ENCODE measurements around the gene GFAP.

The GFAP gene

DNA sequence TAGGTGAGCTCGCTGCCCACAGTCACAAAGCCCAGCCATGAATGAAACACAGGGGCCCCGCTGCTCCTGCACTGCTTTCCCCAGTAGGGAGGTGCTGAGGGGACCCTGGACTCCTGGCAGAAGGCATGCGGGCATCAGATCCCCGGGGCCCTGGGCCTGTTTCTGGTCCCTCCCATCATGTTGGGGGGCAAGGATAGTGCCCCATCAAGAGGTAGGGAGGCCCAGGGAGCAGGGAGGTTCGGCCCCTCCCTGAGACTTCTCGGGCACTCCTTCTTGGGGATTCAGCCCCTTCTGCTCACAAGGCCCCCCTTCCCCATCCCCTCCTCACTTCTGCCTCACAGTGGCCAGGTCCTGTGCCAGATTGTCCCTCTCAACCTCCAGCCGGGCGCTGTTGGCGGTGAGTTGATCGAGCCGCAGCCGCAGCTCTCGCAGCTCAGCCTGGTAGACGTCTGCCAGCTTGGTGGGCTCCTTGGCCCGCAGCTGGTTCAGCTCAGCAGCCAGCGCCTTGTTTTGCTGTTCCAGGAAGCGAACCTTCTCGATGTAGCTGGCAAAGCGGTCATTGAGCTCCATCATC, 515 bp downstream of the GFAP start:
- Histone ChIP-seq H3K36me3 (ENCODE audit: control insufficient read depth, insufficient read depth, low read length) (no peaks in the 10 kb centered on the region), H3K4me1 (ENCODE audit: control insufficient read depth, insufficient read depth, low read length) (peaks cover 10% of the 10 kb centered on the region), H3K27me3 (ENCODE audit: control insufficient read depth, insufficient read depth, low read length, poor library complexity, severe bottlenecking) (peaks cover 36% of the 10 kb centered on the region), H3K27ac (ENCODE audit: insufficient read depth, low read depth, low read length, poor library complexity, severe bottlenecking) (no peak overlapping the region), H3K9me3 (ENCODE audit: control insufficient read depth, low read length) (no peaks in the 10 kb centered on the region), H3K4me3 (ENCODE audit: insufficient read depth, low read depth, low read length) (no peak overlapping the region)
- 87 to 91% methylated on average over 19 of the region's 19 CpGs for WGBS, 2 experiments

DNA sequence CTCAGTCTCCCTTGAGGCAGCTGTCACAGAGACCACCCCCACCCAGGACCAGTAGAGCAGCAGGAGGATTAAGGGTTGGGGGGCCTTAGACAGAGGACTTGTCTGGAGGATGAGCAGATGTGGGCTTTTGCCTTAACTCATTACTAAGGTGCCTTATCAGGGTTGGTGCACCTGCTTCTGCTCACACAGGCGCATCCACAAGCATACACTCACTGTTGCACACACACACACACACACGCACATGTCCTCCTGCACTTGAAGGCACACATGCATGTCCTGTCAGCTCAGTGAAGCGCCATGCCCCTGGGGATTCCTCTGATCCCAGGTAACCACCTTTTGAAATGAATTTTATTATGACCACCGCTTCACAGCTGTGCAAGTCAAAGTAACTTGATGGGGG, 1.2 kb downstream of the GFAP start:
- Histone ChIP-seq H3K9me3 (ENCODE audit: control insufficient read depth, low read length) (no peaks in the 10 kb centered on the region), H3K27me3 (ENCODE audit: control insufficient read depth, insufficient read depth, low read length, poor library complexity, severe bottlenecking) (peaks cover 36% of the 10 kb centered on the region), H3K36me3 (ENCODE audit: control insufficient read depth, insufficient read depth, low read length) (no peaks in the 10 kb centered on the region), H3K4me1 (ENCODE audit: control insufficient read depth, insufficient read depth, low read length) (peaks cover 10% of the 10 kb centered on the region), H3K27ac (ENCODE audit: insufficient read depth, low read depth, low read length, poor library complexity, severe bottlenecking) (no peak overlapping the region), H3K4me3 (ENCODE audit: insufficient read depth, low read depth, low read length) (no peak overlapping the region)
- WGBS, 2 experiments, result 90 to 91% methylated on average over 4 of the region's 4 CpGs

DNA sequence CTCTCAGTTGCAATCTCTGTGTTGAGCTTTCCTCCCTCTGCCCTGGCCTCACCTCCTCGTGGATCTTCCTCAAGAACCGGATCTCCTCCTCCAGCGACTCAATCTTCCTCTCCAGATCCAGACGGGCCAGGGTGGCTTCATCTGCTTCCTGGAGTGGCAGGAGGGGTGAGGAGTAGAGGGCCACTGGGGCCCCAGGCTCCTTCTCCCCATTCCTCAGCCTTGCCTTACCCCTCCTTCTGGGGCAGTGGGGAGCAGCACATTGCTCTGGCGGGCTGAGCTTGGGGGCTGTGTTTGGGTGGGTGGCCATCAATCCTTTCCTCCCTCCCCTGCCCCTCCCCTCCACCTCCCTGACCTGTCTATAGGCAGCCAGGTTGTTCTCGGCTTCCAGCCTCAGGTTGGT, 1.6 kb downstream of the GFAP start:
- 72 to 75% methylated on average over 5 to 6 of the region's 6 CpGs for WGBS, 2 experiments
- no peaks in the 10 kb centered on the region for H3K9me3 ChIP-seq (ENCODE audit: control insufficient read depth, low read length)
- H3K27ac ChIP-seq (ENCODE audit: insufficient read depth, low read depth, low read length, poor library complexity, severe bottlenecking), result no peak overlapping the region
- no peak overlapping the region for H3K4me3 ChIP-seq (ENCODE audit: insufficient read depth, low read depth, low read length)
- H3K27me3 ChIP-seq (ENCODE audit: control insufficient read depth, insufficient read depth, low read length, poor library complexity, severe bottlenecking), result peaks cover 36% of the 10 kb centered on the region
- H3K4me1 ChIP-seq (ENCODE audit: control insufficient read depth, insufficient read depth, low read length), result peaks cover 10% of the 10 kb centered on the region
- H3K36me3 ChIP-seq (ENCODE audit: control insufficient read depth, insufficient read depth, low read length), result no peaks in the 10 kb centered on the region

DNA sequence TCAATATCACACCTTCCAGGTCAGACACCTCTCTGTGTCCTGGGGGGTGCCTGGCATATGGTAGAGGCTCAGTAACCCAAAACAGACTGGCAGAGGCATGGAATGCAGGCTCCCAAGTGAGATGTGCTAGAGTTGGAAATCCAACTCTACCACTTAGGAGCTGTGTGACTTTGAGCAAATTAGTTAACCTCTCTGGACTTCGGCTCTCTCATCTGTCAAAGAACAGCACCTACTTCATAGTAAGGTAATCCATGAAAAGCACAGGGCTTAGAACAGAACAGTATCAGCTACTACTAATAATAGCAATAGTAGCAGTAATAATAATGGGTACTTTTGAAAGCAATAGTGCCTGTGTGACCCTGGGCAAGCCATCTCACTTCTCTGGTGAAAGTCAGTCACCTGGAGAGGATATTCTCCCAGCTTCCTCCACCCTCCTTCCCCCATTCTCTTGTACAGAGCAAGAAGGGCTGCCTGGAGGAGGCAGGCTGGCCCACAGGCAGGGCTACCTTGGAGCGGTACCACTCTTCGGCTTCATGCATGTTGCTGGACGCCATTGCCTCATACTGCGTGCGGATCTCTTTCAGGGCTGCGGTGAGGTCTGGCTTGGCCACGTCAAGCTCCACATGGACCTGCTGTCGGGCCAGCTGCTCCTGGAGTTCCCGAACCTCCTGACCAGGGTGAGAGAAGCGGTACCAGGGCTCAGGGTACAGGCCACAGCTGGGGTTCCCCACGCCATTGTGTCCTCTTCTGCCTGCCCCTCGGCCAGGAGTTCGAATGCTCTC, 2.3 kb downstream of the GFAP start:
- H3K27me3 ChIP-seq (ENCODE audit: control insufficient read depth, insufficient read depth, low read length, poor library complexity, severe bottlenecking), result peaks cover 36% of the 10 kb centered on the region
- no peaks in the 10 kb centered on the region for H3K36me3 ChIP-seq (ENCODE audit: control insufficient read depth, insufficient read depth, low read length)
- no peak overlapping the region for H3K27ac ChIP-seq (ENCODE audit: insufficient read depth, low read depth, low read length, poor library complexity, severe bottlenecking)
- H3K9me3 ChIP-seq (ENCODE audit: control insufficient read depth, low read length), result no peaks in the 10 kb centered on the region
- 88 to 91% methylated on average over 14 of the region's 14 CpGs for WGBS, 2 experiments
- peaks cover 10% of the 10 kb centered on the region for H3K4me1 ChIP-seq (ENCODE audit: control insufficient read depth, insufficient read depth, low read length)
- no peak overlapping the region for H3K4me3 ChIP-seq (ENCODE audit: insufficient read depth, low read depth, low read length)

DNA sequence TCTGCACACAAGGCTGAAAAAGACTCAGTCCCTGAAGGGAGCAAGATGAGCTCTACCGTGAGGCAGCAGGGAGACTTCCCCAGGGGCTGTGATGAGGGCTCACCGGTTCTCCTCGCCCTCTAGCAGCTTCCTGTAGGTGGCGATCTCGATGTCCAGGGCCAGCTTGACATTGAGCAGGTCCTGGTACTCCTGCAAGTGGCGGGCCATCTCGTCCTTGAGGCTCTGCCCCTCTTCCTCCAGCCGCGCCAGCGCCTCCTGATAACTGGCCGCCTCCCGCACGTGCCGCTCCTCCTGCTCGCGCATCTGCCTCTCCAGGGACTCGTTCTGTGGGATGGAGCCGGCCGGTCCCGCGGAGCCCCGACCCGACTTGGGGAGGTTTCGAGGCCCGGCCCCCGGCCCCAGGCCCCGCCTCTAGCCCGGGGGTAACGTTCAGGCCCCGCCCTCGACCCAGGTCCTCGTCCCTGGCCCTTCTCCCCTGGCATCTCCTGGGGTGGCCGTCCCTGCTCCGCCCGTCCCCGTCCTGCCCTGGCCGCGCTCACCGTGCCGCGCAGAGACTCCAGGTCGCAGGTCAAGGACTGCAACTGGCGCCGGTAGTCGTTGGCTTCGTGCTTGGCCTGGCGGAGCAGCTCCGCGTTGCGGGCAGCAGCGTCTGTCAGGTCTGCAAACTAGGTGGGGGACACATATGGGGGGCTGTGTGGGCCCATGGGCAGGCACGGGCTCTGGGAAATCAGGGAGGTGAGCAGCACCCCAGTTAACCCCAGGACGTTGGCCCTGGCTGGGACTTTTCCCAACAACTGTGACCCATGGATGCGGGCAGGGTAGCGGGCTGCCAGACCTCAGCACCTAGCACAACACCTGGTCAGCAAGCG, 3.9 kb downstream of the GFAP start:
- H3K36me3 ChIP-seq (ENCODE audit: control insufficient read depth, insufficient read depth, low read length), result no peaks in the 10 kb centered on the region
- no peaks in the 10 kb centered on the region for H3K9me3 ChIP-seq (ENCODE audit: control insufficient read depth, low read length)
- H3K4me1 ChIP-seq (ENCODE audit: control insufficient read depth, insufficient read depth, low read length), result peaks cover 7% of the 10 kb centered on the region
- WGBS, 2 experiments, result 14 to 15% methylated on average over 56 of the region's 56 CpGs
- peaks cover 36% of the 10 kb centered on the region for H3K27me3 ChIP-seq (ENCODE audit: control insufficient read depth, insufficient read depth, low read length, poor library complexity, severe bottlenecking)
- no peak overlapping the region for H3K27ac ChIP-seq (ENCODE audit: insufficient read depth, low read depth, low read length, poor library complexity, severe bottlenecking)
- peak overlapping the region; percentile 34 for H3K4me3 ChIP-seq (ENCODE audit: insufficient read depth, low read depth, low read length)

DNA sequence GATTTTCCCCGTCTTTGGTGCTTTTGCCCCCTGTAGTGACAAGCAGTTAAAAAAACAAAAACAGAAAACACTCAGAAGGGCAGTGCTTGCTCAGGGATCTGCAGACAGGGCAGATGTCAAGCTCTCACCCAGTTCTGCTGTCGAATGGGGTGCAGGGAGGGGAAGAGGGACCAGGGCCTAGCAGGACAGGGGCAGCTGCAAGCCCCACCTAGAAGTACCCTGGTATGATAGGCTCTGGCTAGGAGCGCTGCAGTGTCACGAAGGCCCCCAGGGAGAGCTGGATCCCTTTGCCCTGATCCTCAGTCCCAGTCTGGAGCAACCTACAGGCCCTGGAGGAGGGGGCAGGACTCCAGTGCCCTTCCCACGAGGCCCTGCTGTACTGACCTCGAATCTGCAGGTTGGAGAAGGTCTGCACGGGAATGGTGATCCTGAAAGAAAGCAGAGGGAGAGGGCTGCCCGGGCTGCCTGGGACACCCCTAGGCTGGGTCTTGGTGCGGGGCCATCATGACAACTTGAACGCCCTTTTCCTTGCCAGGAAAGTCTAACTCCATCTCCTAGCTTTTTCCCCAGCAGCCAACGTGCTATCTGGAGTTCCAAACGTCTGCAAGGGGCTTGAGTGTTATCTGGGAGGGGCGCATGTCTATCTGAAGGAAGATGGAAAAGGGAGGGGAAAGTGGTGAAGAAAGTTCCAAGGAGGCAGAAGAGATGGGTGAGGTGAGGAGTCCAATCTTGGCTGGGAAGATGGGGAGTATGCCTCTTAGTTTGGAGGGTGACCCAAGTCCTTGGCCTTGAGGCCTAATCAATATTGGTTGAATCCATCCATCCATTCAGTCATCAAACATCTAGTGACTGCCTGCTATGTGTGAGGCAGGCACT, 4.8 kb downstream of the GFAP start:
- WGBS, 2 experiments, result 89 to 90% methylated on average over 13 of the region's 13 CpGs
- Histone ChIP-seq H3K4me1 (ENCODE audit: control insufficient read depth, insufficient read depth, low read length) (no peaks in the 10 kb centered on the region), H3K4me3 (ENCODE audit: insufficient read depth, low read depth, low read length) (no peak overlapping the region), H3K9me3 (ENCODE audit: control insufficient read depth, low read length) (no peaks in the 10 kb centered on the region), H3K36me3 (ENCODE audit: control insufficient read depth, insufficient read depth, low read length) (no peaks in the 10 kb centered on the region), H3K27me3 (ENCODE audit: control insufficient read depth, insufficient read depth, low read length, poor library complexity, severe bottlenecking) (peaks cover 36% of the 10 kb centered on the region), H3K27ac (ENCODE audit: insufficient read depth, low read depth, low read length, poor library complexity, severe bottlenecking) (no peak overlapping the region)

DNA sequence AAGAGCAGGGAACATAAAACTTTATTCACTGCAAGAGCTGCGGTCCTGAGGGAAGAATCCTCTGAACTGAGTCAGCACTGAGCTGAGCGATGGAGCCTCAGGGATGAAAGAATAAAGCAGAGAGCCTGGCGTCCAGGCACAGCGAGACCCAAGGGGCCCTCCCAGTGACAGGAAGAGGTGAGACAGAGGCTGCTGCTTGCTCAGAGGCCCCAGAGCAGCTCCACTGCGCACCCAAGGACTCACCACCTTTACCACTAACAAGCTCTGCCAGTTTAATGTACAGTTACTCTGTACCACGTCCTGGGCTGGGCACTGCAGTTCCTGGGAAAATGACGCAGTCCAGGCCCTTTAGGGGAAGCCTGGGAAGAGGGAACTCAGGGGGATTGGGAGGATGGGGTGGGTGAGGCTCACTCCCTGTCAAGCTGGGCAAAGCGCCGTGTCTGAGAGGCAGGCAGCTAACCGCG, 5.6 kb downstream of the GFAP start:
- no peak overlapping the region for H3K27ac ChIP-seq (ENCODE audit: insufficient read depth, low read depth, low read length, poor library complexity, severe bottlenecking)
- H3K9me3 ChIP-seq (ENCODE audit: control insufficient read depth, low read length), result no peaks in the 10 kb centered on the region
- no peaks in the 10 kb centered on the region for H3K36me3 ChIP-seq (ENCODE audit: control insufficient read depth, insufficient read depth, low read length)
- no peaks in the 10 kb centered on the region for H3K4me1 ChIP-seq (ENCODE audit: control insufficient read depth, insufficient read depth, low read length)
- no peak overlapping the region for H3K4me3 ChIP-seq (ENCODE audit: insufficient read depth, low read depth, low read length)
- H3K27me3 ChIP-seq (ENCODE audit: control insufficient read depth, insufficient read depth, low read length, poor library complexity, severe bottlenecking), result peaks cover 36% of the 10 kb centered on the region
- WGBS, 2 experiments, result 85 to 87% methylated on average over 11 of the region's 11 CpGs

DNA sequence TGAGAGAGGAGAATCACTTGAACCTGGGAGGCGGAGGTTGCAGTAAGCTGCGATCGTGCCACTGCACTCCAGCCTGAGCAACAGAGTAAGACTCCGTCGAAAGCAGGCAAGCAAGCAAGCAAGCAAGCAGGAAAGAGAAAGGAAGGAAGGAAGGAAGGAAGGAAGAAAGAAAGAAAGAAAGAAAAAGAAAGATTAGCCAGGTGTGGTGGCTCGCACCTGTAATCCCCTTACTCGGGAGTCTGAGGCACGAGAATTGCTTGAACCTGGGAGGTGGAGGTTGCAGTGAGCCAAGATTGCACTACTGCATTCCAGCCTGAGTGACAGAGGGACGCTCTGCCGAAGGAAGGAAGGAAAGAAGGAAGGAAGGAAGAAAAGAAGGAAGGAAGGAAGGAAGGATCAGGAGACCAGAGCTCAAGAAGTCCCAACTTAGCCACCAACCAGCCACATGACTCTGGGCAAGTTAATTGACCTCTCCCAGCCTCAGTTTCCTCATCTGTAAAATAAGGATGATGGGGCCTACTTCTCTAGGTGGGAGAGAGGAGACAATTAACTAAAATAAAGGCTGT, 6.5 kb downstream of the GFAP start:
- H3K9me3 ChIP-seq (ENCODE audit: control insufficient read depth, low read length), result no peaks in the 10 kb centered on the region
- WGBS, 2 experiments, result 93 to 94% methylated on average over 10 of the region's 10 CpGs
- H3K27me3 ChIP-seq (ENCODE audit: control insufficient read depth, insufficient read depth, low read length, poor library complexity, severe bottlenecking), result peaks cover 32% of the 10 kb centered on the region
- H3K27ac ChIP-seq (ENCODE audit: insufficient read depth, low read depth, low read length, poor library complexity, severe bottlenecking), result no peak overlapping the region
- H3K4me1 ChIP-seq (ENCODE audit: control insufficient read depth, insufficient read depth, low read length), result no peaks in the 10 kb centered on the region
- no peak overlapping the region for H3K4me3 ChIP-seq (ENCODE audit: insufficient read depth, low read depth, low read length)
- no peaks in the 10 kb centered on the region for H3K36me3 ChIP-seq (ENCODE audit: control insufficient read depth, insufficient read depth, low read length)

DNA sequence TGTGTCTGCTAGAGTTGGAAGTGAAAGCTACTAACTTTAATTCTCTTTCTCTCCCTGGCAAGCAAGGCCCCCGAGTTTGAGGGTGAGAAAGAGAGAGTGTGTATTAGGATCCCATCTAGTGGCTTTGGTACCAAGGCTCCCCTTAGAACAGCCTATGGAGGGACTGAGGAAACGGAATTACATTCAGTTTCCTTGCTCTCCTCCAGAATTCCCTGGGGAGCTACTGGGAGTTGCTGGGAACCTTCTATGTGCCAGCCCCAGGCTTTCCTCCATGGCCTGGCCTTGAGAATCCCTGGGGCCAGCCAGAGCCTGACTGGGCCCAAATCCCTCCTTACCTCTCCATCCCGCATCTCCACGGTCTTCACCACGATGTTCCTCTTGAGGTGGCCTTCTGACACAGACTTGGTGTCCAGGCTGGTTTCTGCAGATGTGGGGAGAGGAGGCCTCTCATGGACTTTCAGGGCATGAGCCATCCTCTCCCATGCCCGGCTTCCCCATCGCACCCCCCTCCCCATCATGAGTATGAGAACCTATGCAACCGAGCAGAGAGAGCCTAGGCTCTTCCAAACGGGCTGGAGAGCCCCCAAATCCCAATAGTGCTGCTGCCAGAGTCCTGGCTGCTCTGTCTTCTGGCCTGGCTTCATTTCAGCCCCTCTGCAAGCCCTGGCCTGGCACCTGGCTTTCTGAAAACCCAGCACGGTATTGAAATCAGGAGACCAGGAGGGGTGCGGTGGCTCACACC, 7.4 kb downstream of the GFAP start:
- WGBS, 2 experiments, result 88 to 92% methylated on average over 11 of the region's 11 CpGs
- Histone ChIP-seq H3K4me1 (ENCODE audit: control insufficient read depth, insufficient read depth, low read length) (no peaks in the 10 kb centered on the region), H3K9me3 (ENCODE audit: control insufficient read depth, low read length) (no peaks in the 10 kb centered on the region), H3K27ac (ENCODE audit: insufficient read depth, low read depth, low read length, poor library complexity, severe bottlenecking) (no peak overlapping the region), H3K27me3 (ENCODE audit: control insufficient read depth, insufficient read depth, low read length, poor library complexity, severe bottlenecking) (peaks cover 22% of the 10 kb centered on the region), H3K36me3 (ENCODE audit: control insufficient read depth, insufficient read depth, low read length) (no peaks in the 10 kb centered on the region), H3K4me3 (ENCODE audit: insufficient read depth, low read depth, low read length) (no peak overlapping the region)
